Fibroblast of lung (primary cell): ENCODE results near the gene LRCH3. TPM values are rescaled to one million over a fixed set of nuclear protein-coding genes. Genes with fewer than 3 reads are reported as not detected.

Experiments used
- DNase-seq, 2 donors: peaks; one replicate each; pipeline versions ENCODE4 v3.0.0 to v3.0.0-alpha.2; 2010; ENCODE audit warnings: low read depth in 2 of 2
- H2AFZ ChIP-seq: 2 replicates; pipeline ENCODE4 v1.5.1; 2012; ENCODE audit warnings: low read length, control low read depth, inconsistent platforms
- H3K27ac ChIP-seq: 2 replicates; pipeline ENCODE4 v1.5.1; 2011; ENCODE audit warnings: low read length, control low read depth; ENCODE audit not compliant: insufficient read depth
- H3K27me3 ChIP-seq: 2 replicates; pipeline ENCODE4 v1.5.1; 2011; ENCODE audit warnings: mild to moderate bottlenecking, low read length; ENCODE audit not compliant: control insufficient read depth, insufficient read depth
- H3K36me3 ChIP-seq: 2 replicates; pipeline ENCODE4 v1.5.1; 2011; ENCODE audit warnings: low read length; ENCODE audit not compliant: control insufficient read depth, insufficient read depth
- H3K4me1 ChIP-seq: 2 replicates; pipeline ENCODE4 v1.5.1; 2011; ENCODE audit warnings: low read length; ENCODE audit not compliant: control insufficient read depth, insufficient read depth; ENCODE audit errors: extremely low read depth
- H3K4me2 ChIP-seq: 2 replicates; pipeline ENCODE4 v1.5.1; 2011; ENCODE audit warnings: low read length, control low read depth; ENCODE audit not compliant: insufficient read depth; ENCODE audit errors: extremely low read depth
- H3K4me3 ChIP-seq, 4 experiments: fragments of 200-600 bp in 1 of 4; sonication (generic) in 1 of 4; replicated peaks in 1 of 4; 2 replicates each; pipeline ENCODE4 v1.5.1; 2011 to 2016; ENCODE audit warnings: low read length in 4 of 4, low read depth in 3 of 4, mild to moderate bottlenecking in 3 of 4, control low read depth in 2 of 4, inconsistent platforms in 1 of 4, mixed read lengths in 1 of 4; ENCODE audit not compliant: insufficient read depth in 1 of 4; ENCODE audit errors: control extremely low read depth in 1 of 4
- H3K79me2 ChIP-seq: 2 replicates; pipeline ENCODE4 v1.5.1; 2012; ENCODE audit warnings: mild to moderate bottlenecking, low read length, inconsistent platforms; ENCODE audit not compliant: control insufficient read depth, insufficient read depth
- H3K9ac ChIP-seq: 2 replicates; pipeline ENCODE4 v1.5.1; 2011; ENCODE audit warnings: mild to moderate bottlenecking, low read length, control low read depth; ENCODE audit not compliant: insufficient read depth
- H3K9me3 ChIP-seq: 2 replicates; pipeline ENCODE4 v1.5.1; 2012; ENCODE audit warnings: low read depth, low read length; ENCODE audit not compliant: control insufficient read depth, insufficient read depth
- H4K20me1 ChIP-seq: 2 replicates; pipeline ENCODE4 v1.5.1; 2011; ENCODE audit warnings: low read length; ENCODE audit not compliant: control insufficient read depth, insufficient read depth; ENCODE audit errors: extremely low read depth
- EZH2 ChIP-seq: IDR thresholded peaks from 2 replicates; pipeline ENCODE4 v1.5.1; 2012; ENCODE audit warnings: low read length, control low read depth, mild to moderate bottlenecking; ENCODE audit errors: missing control alignments
- polyA plus RNA-seq, 2 donors: library from polyadenylated mRNA; depleted of rRNA in 1 of 2; stranded (reverse) in 1 of 2; unstranded in 1 of 2; fragments of >200 nt; gene quantifications; 2 replicates each; pipeline ENCODE4 v1.2.1, GENCODE V29; 2011 to 2012; ENCODE audit warnings: missing spikeins in 1 of 2
- total RNA-seq: library from RNA; depleted of rRNA; stranded (reverse); fragments of >200 nt; gene quantifications from 2 replicates; pipeline ENCODE4 v1.2.1, GENCODE V29; 2014
- TF ChIP-seq, protein P1 (sequence below), 2 donors: IDR thresholded peaks in 1 of 2; conservative IDR thresholded peaks in 1 of 2; 1 replicate in 1 of 2; 2 replicates in 1 of 2; pipeline ENCODE4 v1.5.1; 2011 to 2012; ENCODE audit warnings: low read length in 2 of 2, control low read depth in 1 of 2, inconsistent platforms in 1 of 2, low read depth in 1 of 2, mild to moderate bottlenecking in 1 of 2

The LRCH3 gene
- total and polyA plus RNA-seq, 2 donors (not counting 1 experiment from before 2014, with no cell fraction given) = 42.9 to 87.2 TPM

DNA sequence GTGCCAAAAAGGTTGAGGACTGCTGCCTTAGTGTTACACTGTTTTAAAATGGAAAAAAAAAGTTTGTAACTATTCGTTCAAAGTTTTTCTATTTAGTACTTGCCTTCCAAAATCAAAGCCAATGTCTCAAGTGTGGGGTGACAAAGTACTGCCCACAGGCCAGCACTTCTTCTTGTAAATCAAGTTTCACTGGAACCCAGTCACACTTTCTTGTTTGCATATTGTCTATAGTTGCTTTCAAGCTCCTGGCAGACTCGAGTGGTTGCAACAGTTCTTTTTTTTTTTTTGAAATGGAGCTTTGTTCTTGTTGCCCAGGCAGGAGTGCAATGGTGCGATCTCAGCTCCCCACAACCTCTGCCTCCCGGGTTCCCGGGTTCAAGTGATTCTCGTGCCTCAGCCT lies 83.6 kb downstream of the LRCH3 start:
- DNase-seq = no peak
- TF ChIP-seq, protein P1, sequence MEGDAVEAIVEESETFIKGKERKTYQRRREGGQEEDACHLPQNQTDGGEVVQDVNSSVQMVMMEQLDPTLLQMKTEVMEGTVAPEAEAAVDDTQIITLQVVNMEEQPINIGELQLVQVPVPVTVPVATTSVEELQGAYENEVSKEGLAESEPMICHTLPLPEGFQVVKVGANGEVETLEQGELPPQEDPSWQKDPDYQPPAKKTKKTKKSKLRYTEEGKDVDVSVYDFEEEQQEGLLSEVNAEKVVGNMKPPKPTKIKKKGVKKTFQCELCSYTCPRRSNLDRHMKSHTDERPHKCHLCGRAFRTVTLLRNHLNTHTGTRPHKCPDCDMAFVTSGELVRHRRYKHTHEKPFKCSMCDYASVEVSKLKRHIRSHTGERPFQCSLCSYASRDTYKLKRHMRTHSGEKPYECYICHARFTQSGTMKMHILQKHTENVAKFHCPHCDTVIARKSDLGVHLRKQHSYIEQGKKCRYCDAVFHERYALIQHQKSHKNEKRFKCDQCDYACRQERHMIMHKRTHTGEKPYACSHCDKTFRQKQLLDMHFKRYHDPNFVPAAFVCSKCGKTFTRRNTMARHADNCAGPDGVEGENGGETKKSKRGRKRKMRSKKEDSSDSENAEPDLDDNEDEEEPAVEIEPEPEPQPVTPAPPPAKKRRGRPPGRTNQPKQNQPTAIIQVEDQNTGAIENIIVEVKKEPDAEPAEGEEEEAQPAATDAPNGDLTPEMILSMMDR (conservative IDR thresholded peaks at IDR 0.05 in 1 of 2, IDR thresholded peaks at IDR 0.05 in 1 of 2; ENCODE audit: low read depth in 1 of 2, low read length in 2 of 2) = no peak
- TF ChIP-seq EZH2 = no peak
- H4K20me1 ChIP-seq = no peaks in the 10 kb centered on the region
- H3K27me3 ChIP-seq = no peaks in the 10 kb centered on the region
- no peak overlapping the region for H3K27ac ChIP-seq
- H2AFZ ChIP-seq = no peak overlapping the region
- no peaks in the 10 kb centered on the region for H3K9me3 ChIP-seq
- H3K4me3 ChIP-seq = no peak overlapping the region
- no peaks in the 10 kb centered on the region for H3K79me2 ChIP-seq
- no peak overlapping the region for H3K9ac ChIP-seq
- H3K36me3 ChIP-seq = peaks cover 4% of the 10 kb centered on the region
- H3K4me2 ChIP-seq = no peak overlapping the region
- no peaks in the 10 kb centered on the region for H3K4me1 ChIP-seq

DNA sequence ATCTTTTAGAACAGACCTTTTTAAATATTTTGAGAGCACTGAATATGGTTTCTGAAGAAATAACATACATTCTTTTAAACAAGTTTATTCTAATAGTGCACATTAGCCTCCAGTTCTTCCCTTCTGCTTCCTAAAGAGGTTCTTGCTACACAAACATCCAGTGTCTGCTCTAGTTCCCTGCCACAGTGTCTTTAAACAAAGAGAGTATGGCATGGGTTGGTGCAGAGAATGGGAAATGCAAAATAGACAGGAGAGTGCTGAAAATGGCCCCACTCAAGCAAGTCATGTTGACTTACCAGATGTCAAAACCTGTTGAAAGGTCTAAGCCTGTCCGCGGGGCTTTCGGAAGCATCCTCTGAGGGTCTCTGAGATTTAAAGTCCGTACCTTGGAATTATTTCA lies 86.8 kb downstream of the LRCH3 start:
- Histone ChIP-seq H3K79me2 (no peaks in the 10 kb centered on the region), H3K4me2 (no peak overlapping the region), H3K4me1 (no peaks in the 10 kb centered on the region), H3K36me3 (peaks cover 4% of the 10 kb centered on the region), H3K27me3 (no peaks in the 10 kb centered on the region), H3K9me3 (no peaks in the 10 kb centered on the region), H3K4me3 (no peak overlapping the region), H3K27ac (no peak overlapping the region), H3K9ac (no peak overlapping the region), H2AFZ (no peak overlapping the region), H4K20me1 (no peaks in the 10 kb centered on the region)
- no peak for DNase-seq
- TF ChIP-seq EZH2 = no peak
- TF ChIP-seq, protein P1 (conservative IDR thresholded peaks at IDR 0.05 in 1 of 2, IDR thresholded peaks at IDR 0.05 in 1 of 2; ENCODE audit: low read depth in 1 of 2, low read length in 2 of 2) = no peak

DNA sequence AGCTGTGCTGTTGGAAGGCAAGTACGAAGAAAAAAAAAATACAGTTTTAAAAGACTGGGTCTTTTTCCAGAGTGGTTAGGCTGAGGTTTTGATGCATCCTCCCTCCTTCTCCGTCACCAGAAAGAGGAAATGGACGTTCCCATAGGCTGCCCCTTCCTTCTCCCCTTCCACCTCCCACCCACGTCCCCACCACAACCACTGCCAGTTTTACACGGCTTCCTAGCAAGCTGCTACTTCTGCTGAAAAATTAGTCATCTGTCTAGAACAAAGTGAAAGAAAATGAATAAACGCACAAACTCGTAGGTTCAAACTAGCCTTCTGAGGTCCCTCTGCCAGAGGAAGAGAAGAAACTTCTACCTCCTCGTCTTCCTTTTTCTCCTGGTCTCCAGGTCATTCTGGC lies 87.4 kb downstream of the LRCH3 start:
- peak in 1 of 2 donors; percentile 84 for DNase-seq
- H3K9ac ChIP-seq = no peak overlapping the region
- H4K20me1 ChIP-seq = no peaks in the 10 kb centered on the region
- peaks cover 4% of the 10 kb centered on the region for H3K36me3 ChIP-seq
- H2AFZ ChIP-seq = no peak overlapping the region
- TF ChIP-seq, protein P1 (conservative IDR thresholded peaks at IDR 0.05 in 1 of 2, IDR thresholded peaks at IDR 0.05 in 1 of 2; ENCODE audit: low read depth in 1 of 2, low read length in 2 of 2) = no peak
- H3K27me3 ChIP-seq = no peaks in the 10 kb centered on the region
- no peaks in the 10 kb centered on the region for H3K79me2 ChIP-seq
- H3K4me1 ChIP-seq = no peaks in the 10 kb centered on the region
- no peaks in the 10 kb centered on the region for H3K9me3 ChIP-seq
- no peak overlapping the region for H3K4me2 ChIP-seq
- H3K27ac ChIP-seq = no peak overlapping the region
- H3K4me3 ChIP-seq = no peak overlapping the region
